H1 (cell line): ENCODE measurements around the gene LRP1. TPM values are rescaled to one million over a fixed set of nuclear protein-coding genes. Genes with fewer than 3 reads are reported as not detected.
A peak's percentile ranks its signal among the peaks of the same experiment; 100 is the strongest.

Source experiments
- CTCF ChIA-PET: fragments of 300-600 bp; sonication (Branson Sonifier 250); formaldehyde crosslinking; loops from one replicate; lab custom pipeline; 2021; ENCODE audit not compliant: partially characterized antibody; lab: Charles Lee
- POLR2A ChIA-PET: fragments of 300-600 bp; sonication (Branson Sonifier 250); formaldehyde crosslinking; loops from one replicate; lab custom pipeline; 2021; ENCODE audit warnings: inconsistent platforms; ENCODE audit not compliant: partially characterized antibody; lab: Charles Lee
- DNase-seq, 2 experiments: peaks; one replicate each; pipeline versions ENCODE4 v3.0.0 to v3.0.0-alpha.2; 2010 to 2022; ENCODE audit warnings: low spot score in 2 of 2, low read depth in 1 of 2, mixed read lengths in 1 of 2
- FAIRE-seq: peaks from 2 replicates; lab custom pipeline; 2011; peaks lifted over from hg19 to GRCh38; lab: Jason Lieb, UNC
- H2AFZ ChIP-seq: 2 replicates; pipeline ENCODE4 v1.8.1; 2012; ENCODE audit warnings: low read length, inconsistent platforms
- H2AK5ac ChIP-seq: 2 replicates; pipeline ENCODE4 v1.6.1; 2013; ENCODE audit warnings: low read depth, low read length
- H2BK120ac ChIP-seq: replicated peaks from 2 replicates; pipeline ENCODE3; 2013; ENCODE audit warnings: low read depth, low read length, inconsistent platforms
- H2BK12ac ChIP-seq: 2 replicates; pipeline ENCODE4 v1.6.1; 2013; ENCODE audit warnings: low read depth, low read length
- H2BK15ac ChIP-seq: 2 replicates; pipeline ENCODE4 v1.6.1; 2013; ENCODE audit warnings: low read length
- H2BK20ac ChIP-seq: 2 replicates; pipeline ENCODE4 v1.6.1; 2013; ENCODE audit warnings: low read length
- H2BK5ac ChIP-seq: 2 replicates; pipeline ENCODE4 v1.6.1; 2013; ENCODE audit warnings: low read depth, low read length
- H3K14ac ChIP-seq: 2 replicates; pipeline ENCODE4 v1.6.1; 2013; ENCODE audit warnings: inconsistent platforms; ENCODE audit not compliant: insufficient read length
- H3K18ac ChIP-seq: 2 replicates; pipeline ENCODE4 v1.6.1; 2013; ENCODE audit warnings: low read length; ENCODE audit errors: extremely low read depth
- H3K23ac ChIP-seq: 2 replicates; pipeline ENCODE4 v1.6.1; 2013; ENCODE audit warnings: inconsistent platforms; ENCODE audit not compliant: insufficient read length
- H3K23me2 ChIP-seq: 2 replicates; pipeline ENCODE4 v1.6.1; 2013; ENCODE audit warnings: low read depth, low read length
- H3K27ac ChIP-seq: 2 replicates; pipeline ENCODE4 v1.6.1; 2011; ENCODE audit warnings: low read depth, low read length, inconsistent platforms
- H3K27me3 ChIP-seq, 4 experiments: replicated peaks in 1 of 4; 1 replicate in 1 of 4; 2 replicates in 3 of 4; pipeline versions ENCODE4 v1.6.1 to v1.8.1; 2011 to 2013; ENCODE audit warnings: low read length in 3 of 4, mild to moderate bottlenecking in 3 of 4, inconsistent platforms in 2 of 4, mixed read lengths in 2 of 4, moderate library complexity in 1 of 4; ENCODE audit not compliant: control insufficient read depth in 3 of 4, insufficient read depth in 3 of 4; ENCODE audit errors: extremely low read depth in 1 of 4
- H3K36me3 ChIP-seq, 4 experiments: 2 replicates each; pipeline versions ENCODE4 v1.6.1 to v1.8.1; 2011 to 2013; ENCODE audit warnings: mild to moderate bottlenecking in 4 of 4, low read length in 3 of 4, moderate library complexity in 2 of 4, control low read depth in 1 of 4, inconsistent platforms in 1 of 4; ENCODE audit not compliant: insufficient read depth in 4 of 4, control insufficient read depth in 2 of 4
- H3K4ac ChIP-seq: replicated peaks from 2 replicates; pipeline ENCODE3; 2013; ENCODE audit warnings: low read length, low read depth, mixed read lengths, inconsistent platforms; ENCODE audit not compliant: insufficient read length
- H3K4me1 ChIP-seq, 4 experiments: replicated peaks in 1 of 4; 1 replicate in 1 of 4; 2 replicates in 3 of 4; pipeline versions ENCODE4 v1.6.1 to v1.8.1; 2011 to 2013; ENCODE audit warnings: low read length in 3 of 4, inconsistent platforms in 2 of 4, mixed read lengths in 1 of 4; ENCODE audit not compliant: insufficient read depth in 4 of 4, control insufficient read depth in 3 of 4
- H3K4me2 ChIP-seq, 2 experiments: 2 replicates each; pipeline versions ENCODE4 v1.6.1 to v1.8.1; 2011 to 2013; ENCODE audit warnings: low read depth in 2 of 2, low read length in 2 of 2, control low read depth in 1 of 2, inconsistent platforms in 1 of 2, mild to moderate bottlenecking in 1 of 2; ENCODE audit not compliant: insufficient read depth in 1 of 2
- H3K4me3 ChIP-seq, 4 experiments: fragments of 200-600, 300-600 bp in 1 of 4; sonication (generic), shearing (Covaris generic), sonication (Bioruptor Twin) in 1 of 4; 2 replicates each; pipeline versions ENCODE4 v1.5.1 to v1.8.1; 2011 to 2016; ENCODE audit warnings: low read length in 4 of 4, low read depth in 3 of 4, control low read depth in 2 of 4, inconsistent platforms in 2 of 4, mild to moderate bottlenecking in 2 of 4, mixed read lengths in 1 of 4, moderate library complexity in 1 of 4; ENCODE audit not compliant: insufficient read depth in 2 of 4; ENCODE audit errors: extremely low read depth in 1 of 4
- H3K56ac ChIP-seq: replicated peaks from 2 replicates; pipeline ENCODE3; 2013; ENCODE audit warnings: low read depth, mild to moderate bottlenecking, mixed read lengths, low read length, inconsistent platforms; ENCODE audit not compliant: insufficient read length
- H3K79me1 ChIP-seq: 2 replicates; pipeline ENCODE4 v1.6.1; 2013; ENCODE audit warnings: low read depth, low read length, control low read depth
- H3K79me2 ChIP-seq, 2 experiments: 2 replicates each; pipeline versions ENCODE4 v1.6.1 to v1.8.1; 2012 to 2013; ENCODE audit warnings: low read length in 2 of 2, mild to moderate bottlenecking in 2 of 2, inconsistent platforms in 1 of 2; ENCODE audit not compliant: insufficient read depth in 2 of 2, control insufficient read depth in 1 of 2
- H3K9ac ChIP-seq, 4 experiments: replicated peaks in 1 of 4; 1 replicate in 1 of 4; 2 replicates in 3 of 4; pipeline versions ENCODE4 v1.6.1 to v1.8.1; 2011 to 2013; ENCODE audit warnings: low read depth in 3 of 4, low read length in 3 of 4, control low read depth in 2 of 4, mild to moderate bottlenecking in 2 of 4, moderate library complexity in 2 of 4, inconsistent platforms in 1 of 4; ENCODE audit errors: extremely low read depth in 1 of 4
- H3K9me3 ChIP-seq, 2 experiments: 2 replicates each; pipeline versions ENCODE4 v1.6.1 to v1.8.1; 2012 to 2013; ENCODE audit warnings: mild to moderate bottlenecking in 2 of 2, moderate library complexity in 2 of 2, control low read depth in 1 of 2, inconsistent platforms in 1 of 2, low read depth in 1 of 2, low read length in 1 of 2, mixed read lengths in 1 of 2; ENCODE audit not compliant: insufficient read depth in 2 of 2
- H4K20me1 ChIP-seq, 2 experiments: replicated peaks in 1 of 2; 2 replicates each; pipeline versions ENCODE3 to v1.8.1; 2011 to 2013; ENCODE audit warnings: inconsistent platforms in 2 of 2, low read length in 2 of 2, mild to moderate bottlenecking in 1 of 2; ENCODE audit not compliant: insufficient read depth in 2 of 2, control insufficient read depth in 1 of 2
- H4K5ac ChIP-seq: 2 replicates; pipeline ENCODE4 v1.6.1; 2013; ENCODE audit warnings: low read length, low read depth, mixed read lengths, inconsistent platforms; ENCODE audit not compliant: insufficient read length
- H4K8ac ChIP-seq: 2 replicates; pipeline ENCODE4 v1.8.0; 2013; ENCODE audit warnings: mild to moderate bottlenecking, moderate library complexity, low read length, inconsistent platforms; ENCODE audit not compliant: insufficient read depth; ENCODE audit errors: extremely low read depth
- H4K91ac ChIP-seq: replicated peaks from 2 replicates; pipeline ENCODE3; 2013; ENCODE audit warnings: low read length, mixed read lengths, inconsistent platforms; ENCODE audit not compliant: insufficient read length
- CEBPB ChIP-seq: IDR thresholded peaks from 2 replicates; pipeline ENCODE4 v1.6.1; 2012; ENCODE audit warnings: low read depth, low read length
- JUN ChIP-seq: IDR thresholded peaks from 2 replicates; pipeline ENCODE4 v1.6.1; 2011; ENCODE audit warnings: low read depth, mild to moderate bottlenecking, improper control_type of control experiment, low read length
- NRF1 ChIP-seq: IDR thresholded peaks from 2 replicates; pipeline ENCODE4 v1.6.1; 2011; ENCODE audit warnings: mild to moderate bottlenecking, low read depth, low read length, improper control_type of control experiment
- RFX5 ChIP-seq: IDR thresholded peaks from 2 replicates; pipeline ENCODE4 v1.6.1; 2011; ENCODE audit warnings: low read depth, low read length, improper control_type of control experiment, borderline replicate concordance
- SIRT6 ChIP-seq: IDR thresholded peaks from one replicate; pipeline ENCODE4 v1.7.1; 2012; ENCODE audit warnings: low read length, inconsistent platforms
- WGBS, 2 experiments: shearing (Covaris generic) in 1 of 2; methylation state at CpG; one replicate each; pipeline versions ENCODE4 v1.1.6 to v1.1.7; 2013 to 2015; ENCODE audit warnings: low lambda C conversion rate in 2 of 2, mixed read lengths in 2 of 2, inconsistent platforms in 1 of 2, low coverage in 1 of 2, missing lambda C conversion rate in 1 of 2; ENCODE audit not compliant: insufficient replicate concordance in 2 of 2, insufficient coverage in 1 of 2, insufficient read length in 1 of 2; ENCODE audit errors: extremely low coverage in 1 of 2, missing lambda C conversion rate in 1 of 2; 5-methylcytosine and 5-hydroxymethylcytosine counted together
- polyA plus RNA-seq, 7 experiments: library from polyadenylated mRNA; depleted of rRNA in 3 of 7; stranded (reverse) in 5 of 7; unstranded in 2 of 7; fragments of >200 nt in 5 of 7; fragments of 200-250 nt in 2 of 7; gene quantifications; 1 replicate in 5 of 7; 2 replicates in 1 of 7; 4 replicates in 1 of 7; pipeline versions ENCODE4 v1.2.1 to v1.2.3, GENCODE V29; 2011 to 2013; ENCODE audit warnings: missing spikeins in 2 of 7, mixed read lengths in 2 of 7
- total RNA-seq: library from RNA; stranded (reverse); fragmentation: NEBNext Ultra II Directional; extraction: Animal tissue kit (Norgen Biotek cat#: 25700); gene quantifications from 2 replicates; pipeline ENCODE4 v1.2.1, GENCODE V29; 2021

LRP1 gene
- total and polyA plus RNA-seq, 2 of the 8 experiments (the other 6 are each of a cell fraction or from before 2014, with no cell fraction given) = 35.3 to 92.5 TPM

- ChIA-PET CTCF (interaction anchor here (0.6 to 10.6 kb wide), 8 partner anchors 12 to 617 kb away, joined by 3 to 150 read pairs (median 4); partner anchors contain the start of gene LRP1-AS), POLR2A (interaction anchor here (0.8 to 10.8 kb wide), 12 partner anchors 9 to 441 kb away, joined by 3 to 75 read pairs (median 6); partner anchors contain the start of genes LRP1 and LRP1-AS)
- no peaks in the 10 kb centered on the region for H3K23me2 ChIP-seq
- H3K4ac ChIP-seq = no peak overlapping the region
- H3K79me2 ChIP-seq = no peaks in the 10 kb centered on the region
- H2AFZ ChIP-seq = no peak overlapping the region
- WGBS, 2 experiments = 93% methylated on average over 4 of the region's 4 CpGs; no CpG with 5 or more reads in 1 of the 2 experiments
- 0 out of 2 replicates have a peak overlapping the region, but pooled peaks have one; percentile 52 for H2BK5ac ChIP-seq
- no peak overlapping the region for H3K18ac ChIP-seq
- H4K91ac ChIP-seq = no peak overlapping the region
- H3K4me1 ChIP-seq = no peaks in the 10 kb centered on the region
- H4K8ac ChIP-seq = no peak overlapping the region
- no peak overlapping the region for H3K27ac ChIP-seq
- no peak overlapping the region for H2BK15ac ChIP-seq
- H4K5ac ChIP-seq = no peak overlapping the region
- no peaks in the 10 kb centered on the region for H3K27me3 ChIP-seq
- no peak overlapping the region for H3K4me3 ChIP-seq
- no peak overlapping the region for H3K9ac ChIP-seq
- H3K9me3 ChIP-seq = no peaks in the 10 kb centered on the region
- peaks cover 3 to 19% of the 10 kb centered on the region in 2 experiments for H4K20me1 ChIP-seq
- H3K14ac ChIP-seq = no peak overlapping the region
- H2BK12ac ChIP-seq = no peak overlapping the region
- no peak overlapping the region for H2BK20ac ChIP-seq
- H2BK120ac ChIP-seq = no peak overlapping the region
- TF ChIP-seq JUN (no peak), CEBPB (no peak), RFX5 (no peak), SIRT6 (no peak), NRF1 (no peak)
- peaks cover 37 to 96% (median 77%) of the 10 kb centered on the region in 4 experiments; a peak in 7 of 8 replicates for H3K36me3 ChIP-seq
- DNase-seq (no peak), FAIRE-seq (no peak)
- no peak overlapping the region for H3K56ac ChIP-seq
- H3K4me2 ChIP-seq = no peak overlapping the region
- H3K23ac ChIP-seq = no peak overlapping the region
- H2AK5ac ChIP-seq = no peak overlapping the region
- no peaks in the 10 kb centered on the region for H3K79me1 ChIP-seq
These were observed 31.0 kb downstream of the LRP1 start for GRCh38 chr12:57159311-57159710.
